ENCODE data around the gene LTBP3.

The LTBP3 gene

DNA sequence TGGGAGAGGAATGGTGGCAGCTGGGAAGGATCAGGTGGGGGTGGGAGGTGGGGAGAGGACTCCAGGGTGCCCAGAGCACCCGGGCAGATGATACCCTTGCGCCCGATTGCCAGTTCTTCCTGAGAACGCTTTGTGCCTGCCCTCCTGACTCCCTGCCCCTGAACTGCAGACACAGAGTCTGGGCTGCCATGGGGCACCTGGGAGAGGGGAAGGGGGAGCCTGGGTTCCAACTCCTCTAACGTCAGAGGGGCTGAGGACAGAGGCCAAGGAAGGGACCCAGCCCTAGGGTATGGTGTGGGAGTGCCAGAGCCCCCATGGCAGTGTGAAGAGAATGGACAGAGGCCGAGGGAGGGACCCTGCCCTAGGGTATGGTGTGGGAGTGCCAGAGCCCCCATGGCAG lies 38.4 kb upstream of the LTBP3 start:
- DNase-seq (ENCODE audit: low read depth), result no peak
- TF ChIP-seq CTCF (conservative IDR thresholded peaks at IDR 0.05; ENCODE audit: low read depth, low read length), result no peak
- H3K4me3 ChIP-seq (ENCODE audit: low read depth, low read length), result no peak overlapping the region

- TF ChIP-seq CTCF (conservative IDR thresholded peaks at IDR 0.05; ENCODE audit: low read depth, low read length), result no peak
- no peak within 1 kb of the TSS for H3K4me3 ChIP-seq (ENCODE audit: low read depth, low read length)
- DNase-seq (ENCODE audit: low read depth), result no peak
Measured at GRCh38 chr11:65595543-65596281, 37.6 kb upstream of the LTBP3 start, which contains the start of gene KCNK7. Gene KCNK7, minus strand, starts transcription at chr11:65595800. Its CDS starts 28 bp downstream, at chr11:65595772.

DNA sequence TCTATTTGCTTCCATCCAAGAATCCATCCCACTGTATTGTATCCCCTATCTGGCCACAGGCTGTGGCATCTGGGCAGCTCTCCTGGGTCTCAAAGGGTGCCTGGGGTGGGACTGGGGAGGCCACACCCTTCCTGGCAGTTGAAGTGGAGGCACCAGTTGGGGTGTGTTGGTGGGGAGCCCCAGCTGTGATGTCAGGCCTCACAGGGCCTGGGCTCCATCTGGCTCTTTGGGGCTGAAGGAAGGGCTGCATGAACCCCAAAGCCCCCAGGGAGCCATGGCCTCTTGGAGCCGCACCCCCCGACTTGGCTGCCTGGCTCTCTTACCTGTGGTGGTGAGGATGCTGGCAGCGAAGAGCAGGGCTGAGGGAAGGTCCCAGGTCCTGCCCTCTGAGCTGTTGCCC lies 37.0 kb upstream of the LTBP3 start:
- TF ChIP-seq CTCF (conservative IDR thresholded peaks at IDR 0.05; ENCODE audit: low read depth, low read length), result no peak
- H3K4me3 ChIP-seq (ENCODE audit: low read depth, low read length), result no peak overlapping the region
- DNase-seq (ENCODE audit: low read depth), result no peak

GRCh38 chr11:65593518-65594414 lies 35.6 kb upstream of the LTBP3 start:
- peak; percentile 76 for TF ChIP-seq CTCF (conservative IDR thresholded peaks at IDR 0.05; ENCODE audit: low read depth, low read length)
- no peak overlapping the region for H3K4me3 ChIP-seq (ENCODE audit: low read depth, low read length)
- no peak for DNase-seq (ENCODE audit: low read depth)

DNA sequence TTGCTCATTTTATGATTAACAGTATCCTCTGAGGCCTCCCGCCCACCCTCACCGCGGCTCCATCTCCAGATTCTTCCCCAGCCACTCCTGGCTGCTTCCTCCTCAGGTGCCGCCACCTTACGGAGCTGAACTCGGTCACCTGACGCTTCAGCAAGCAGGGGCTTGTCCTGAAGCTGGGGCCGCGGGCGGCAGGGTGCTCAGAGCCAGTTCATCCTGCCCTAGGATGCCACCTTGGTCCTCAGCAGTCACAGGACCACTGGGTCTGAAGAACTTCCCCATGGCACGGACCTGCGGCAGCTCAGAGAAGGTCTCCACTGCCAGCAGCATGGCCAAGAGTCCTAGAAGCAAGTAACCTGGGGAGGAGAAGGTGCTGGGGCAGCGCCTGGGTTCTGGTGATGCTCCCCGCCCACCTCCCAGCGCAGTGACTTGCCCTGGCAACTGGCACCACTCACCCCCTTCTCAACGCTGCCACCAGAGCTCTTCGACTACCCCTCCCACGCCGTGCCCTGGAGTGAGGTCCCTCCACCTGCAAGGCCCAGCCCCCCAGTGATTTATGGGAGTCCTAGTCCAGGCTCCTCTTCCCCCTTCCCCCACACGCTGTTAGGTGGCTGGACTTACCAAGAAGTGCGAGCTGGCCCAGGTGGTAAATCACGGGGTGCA lies 34.8 kb upstream of the LTBP3 start:
- no peak for DNase-seq (ENCODE audit: low read depth)
- no peak for TF ChIP-seq CTCF (conservative IDR thresholded peaks at IDR 0.05; ENCODE audit: low read depth, low read length)
- H3K4me3 ChIP-seq (ENCODE audit: low read depth, low read length), result no peak overlapping the region

DNA sequence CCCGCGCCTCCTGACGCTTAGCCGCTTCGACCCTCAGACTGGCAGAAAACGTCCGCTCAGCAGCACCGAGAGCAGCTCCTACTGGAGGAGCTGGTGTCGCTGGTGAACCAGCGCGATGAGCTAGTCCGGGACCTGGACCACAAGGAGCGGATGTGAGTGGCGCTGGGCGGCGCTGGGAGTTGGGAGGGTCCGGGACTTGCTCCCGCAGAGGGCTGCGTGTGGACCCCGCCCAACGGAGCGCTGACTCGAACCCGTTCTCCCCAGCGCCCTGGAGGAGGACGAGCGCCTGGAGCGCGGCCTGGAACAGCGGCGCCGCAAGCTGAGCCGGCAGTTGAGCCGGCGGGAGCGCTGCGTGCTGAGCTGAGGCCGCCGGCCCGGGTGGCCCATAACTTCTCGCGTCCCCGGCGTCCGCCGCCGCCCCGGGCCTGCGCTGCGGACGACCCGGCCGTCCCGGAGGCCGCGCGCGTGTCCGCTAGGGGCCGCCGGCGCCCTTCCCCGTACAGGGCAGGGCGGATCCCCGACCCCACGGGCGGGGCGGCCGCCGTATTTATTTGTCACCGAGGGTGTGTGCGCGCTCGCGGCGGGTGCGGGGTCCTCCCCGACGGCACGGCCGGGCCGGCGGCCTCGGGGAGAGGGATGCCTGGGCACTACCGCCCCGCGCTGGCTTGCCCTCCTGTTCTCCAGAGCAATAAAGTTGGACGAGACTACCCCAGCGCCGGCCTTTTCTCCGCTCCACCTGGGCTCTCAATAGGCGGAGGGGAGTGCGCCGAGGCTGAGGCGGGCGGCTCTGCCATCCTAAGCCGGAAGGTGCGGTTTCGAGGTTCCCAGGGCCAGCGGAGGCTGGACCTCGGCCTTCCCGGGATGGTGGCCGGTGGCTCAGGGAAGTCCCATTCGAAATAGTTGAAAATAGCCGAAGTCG lies 34.0 kb upstream of the LTBP3 start:
- DNase-seq (ENCODE audit: low read depth), result peak; percentile 57
- H3K4me3 ChIP-seq (ENCODE audit: low read depth, low read length), result peak overlapping the region; percentile 47
- TF ChIP-seq CTCF (conservative IDR thresholded peaks at IDR 0.05; ENCODE audit: low read depth, low read length), result peak; percentile 23

All from choroid plexus epithelial cell (primary cell).